Astrocyte of the hippocampus (primary cell): Measurements from ENCODE around the gene NFAM1.

Experiments
- DNase-seq: peaks from one replicate; pipeline ENCODE4 v3.0.0; 2011; ENCODE audit warnings: low read depth, low spot score

The NFAM1 gene

DNA sequence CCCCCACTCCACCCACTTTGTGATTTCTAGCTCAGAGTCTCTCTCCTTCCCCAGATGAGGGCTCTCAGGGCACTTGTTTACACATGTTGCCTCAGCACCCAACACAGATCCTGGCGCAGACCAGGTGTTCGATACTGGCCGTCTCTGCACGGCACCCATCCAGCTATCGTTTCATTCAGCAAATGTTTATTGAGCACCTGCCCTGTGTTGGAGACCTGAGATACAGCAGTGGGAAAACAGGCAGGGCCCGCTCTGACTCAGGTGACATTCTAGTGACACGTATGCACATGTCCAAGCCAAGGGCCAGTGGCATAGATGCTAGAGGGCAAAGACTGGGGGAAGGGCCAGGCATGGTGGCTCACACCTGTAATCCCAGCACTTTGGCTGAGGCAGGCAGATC lies 71.9 kb downstream of the NFAM1 start:
- no peak for DNase-seq

DNA sequence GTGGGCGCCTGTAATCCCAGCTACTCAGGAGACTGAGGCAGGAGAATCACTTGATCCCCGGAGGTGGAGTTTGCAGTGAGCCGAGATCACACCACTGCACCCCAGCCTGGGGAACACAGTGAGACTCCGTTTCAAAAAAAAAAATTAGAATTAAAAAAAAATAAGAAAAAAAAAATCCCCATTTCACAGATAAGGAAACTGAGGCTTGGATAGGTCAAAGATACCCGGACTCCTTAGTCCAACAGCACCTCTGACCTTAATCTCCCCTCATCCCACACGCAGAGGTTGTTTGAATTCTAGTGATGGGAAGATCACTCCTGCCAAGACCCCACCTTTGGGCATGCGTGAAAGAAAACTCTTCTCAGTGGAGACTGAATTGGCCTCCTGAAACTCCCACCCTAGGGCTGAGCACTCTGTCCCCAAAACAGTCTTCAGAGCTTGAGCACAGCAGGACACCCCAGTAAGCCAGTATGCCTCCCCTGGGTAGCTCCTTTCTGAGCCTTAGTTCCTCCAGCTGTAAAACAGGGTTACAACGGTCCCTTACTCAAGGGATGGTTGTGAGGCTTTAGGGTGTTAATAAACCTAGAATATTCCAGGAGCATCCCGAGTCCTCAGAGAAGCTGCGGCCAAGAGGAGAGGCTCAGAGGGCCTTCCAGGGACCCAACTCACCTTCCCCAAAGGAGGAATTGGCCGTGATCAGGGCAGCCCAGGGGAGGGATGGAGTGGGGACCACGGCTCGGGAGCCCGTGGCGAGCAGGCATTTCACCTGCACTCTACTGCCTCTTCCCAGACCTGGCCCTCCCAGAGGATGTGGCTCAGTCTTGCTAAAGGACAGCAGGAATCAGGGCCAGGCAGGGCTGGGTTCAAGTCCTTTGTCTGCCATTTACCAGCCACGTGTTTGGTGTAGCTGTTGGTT lies 73.3 kb downstream of the NFAM1 start:
- no peak for DNase-seq

DNA sequence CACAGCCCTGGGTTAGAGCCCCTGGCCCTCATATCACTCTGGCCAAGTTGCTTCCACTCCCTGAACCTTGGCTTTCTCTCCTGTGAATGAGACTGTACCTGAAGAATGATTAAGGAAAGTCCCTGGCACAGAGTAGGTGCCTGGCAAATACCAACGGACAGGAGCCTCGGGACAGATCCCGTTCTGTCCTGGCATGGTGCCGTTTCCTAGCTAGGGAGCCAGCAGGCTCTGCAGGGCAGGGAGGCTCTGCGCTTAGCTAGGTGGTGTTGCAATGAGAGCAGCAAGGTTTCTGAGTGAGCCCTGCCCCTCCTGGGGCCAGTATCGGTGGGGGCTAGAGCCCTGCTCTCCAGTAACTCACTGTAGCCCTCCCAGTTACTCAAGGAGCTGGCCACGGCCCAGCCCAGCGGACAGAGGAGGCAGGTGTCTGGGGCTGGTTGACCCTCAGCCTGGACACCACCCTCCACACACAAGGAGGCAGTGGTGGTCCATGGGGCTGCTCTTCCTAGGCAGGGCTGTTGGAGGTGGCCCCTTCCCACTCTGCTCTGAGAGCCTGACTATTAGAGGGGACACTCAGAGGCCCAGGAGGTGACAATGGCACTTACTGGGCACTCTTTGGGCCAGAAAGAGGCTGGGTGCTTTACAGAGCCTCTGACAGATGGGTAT lies 74.4 kb downstream of the NFAM1 start:
- no peak for DNase-seq

DNA sequence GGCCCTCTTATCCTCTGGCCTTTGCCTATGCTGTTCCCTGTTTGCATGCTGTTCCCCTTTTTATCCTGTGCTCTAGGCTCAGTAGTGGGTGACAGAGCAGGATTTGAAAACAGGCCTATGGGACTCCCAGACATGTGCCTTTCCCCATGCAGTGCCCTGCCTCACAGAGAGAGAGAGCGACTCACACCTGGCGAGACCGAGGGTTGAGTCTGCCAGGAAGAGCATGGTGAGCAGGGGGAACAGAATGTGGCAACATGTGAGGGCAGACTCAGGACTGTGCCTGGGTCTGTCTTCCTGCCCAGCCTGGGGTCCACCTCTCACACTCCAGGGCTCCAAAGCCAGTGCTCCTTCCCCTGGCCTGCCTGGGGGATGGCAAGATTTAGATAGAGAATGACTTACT lies 75.0 kb downstream of the NFAM1 start:
- DNase-seq, result no peak

- no peak for DNase-seq
Measured at GRCh38 chr22:42356533-42356932, 75.7 kb downstream of the NFAM1 start.

DNA sequence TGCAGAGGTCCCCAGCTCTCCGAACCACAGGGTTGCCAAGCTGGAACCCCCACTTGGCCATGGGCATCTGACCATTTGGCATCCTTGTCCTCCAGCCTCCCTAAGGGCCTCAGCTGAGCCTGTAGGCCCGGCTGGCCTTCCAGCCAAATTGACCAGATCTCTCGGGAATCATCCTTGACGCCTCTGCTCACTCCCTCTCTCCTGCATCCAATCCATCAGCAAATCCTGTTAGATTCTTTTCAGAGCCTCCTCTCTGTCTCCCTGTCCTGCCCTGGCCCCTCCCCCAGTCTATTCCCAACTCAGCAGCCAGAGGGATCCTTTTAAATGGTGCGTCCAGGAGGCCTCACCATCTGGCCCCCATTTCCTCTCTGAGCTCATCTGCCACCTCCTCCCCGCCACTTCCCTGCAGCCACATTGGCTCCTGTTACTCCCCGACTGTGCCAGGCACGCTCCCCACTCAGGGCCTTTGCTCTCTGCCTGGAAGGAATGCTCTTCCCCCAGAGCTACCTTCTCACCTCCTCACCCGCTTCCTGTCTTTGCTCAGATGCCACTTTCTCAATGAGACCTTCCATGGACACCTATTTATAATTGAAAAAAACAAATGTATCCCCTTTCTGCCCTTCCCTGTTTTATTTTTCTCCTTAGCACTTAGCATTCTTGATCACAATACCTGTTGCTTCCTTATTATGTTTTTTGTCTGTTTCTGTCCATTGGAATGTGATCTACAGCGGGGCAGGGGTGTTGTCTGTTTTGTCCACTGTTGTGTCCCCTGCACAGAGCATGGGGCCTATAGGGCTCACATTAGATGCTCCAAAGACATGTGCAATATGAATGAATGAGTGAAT lies 78.1 kb downstream of the NFAM1 start:
- DNase-seq, result no peak

DNA sequence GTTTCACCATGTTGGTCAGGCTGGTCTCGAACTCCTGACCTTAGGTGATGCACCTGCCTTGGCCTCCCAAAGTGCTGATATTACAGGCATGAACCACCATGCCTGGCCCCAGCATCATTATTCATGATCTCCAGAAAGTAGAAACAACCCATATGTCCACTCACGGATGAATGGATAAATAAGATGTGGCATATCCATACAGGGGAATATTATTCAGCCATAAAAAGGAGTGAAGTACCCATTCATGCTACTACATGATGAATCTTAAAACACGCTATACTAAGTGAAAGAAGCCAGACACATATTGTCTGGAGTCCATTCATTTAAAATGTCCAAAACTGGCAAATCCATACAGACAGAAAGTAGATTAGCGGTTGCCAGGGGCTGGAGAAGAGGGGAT lies 81.8 kb downstream of the NFAM1 start:
- DNase-seq, result no peak

GRCh38 chr22:42347281-42347824 lies 84.8 kb downstream of the NFAM1 start:
- DNase-seq, result peak; percentile 31

- no peak for DNase-seq
Measured at GRCh38 chr22:42346722-42347121, 85.5 kb downstream of the NFAM1 start.

DNA sequence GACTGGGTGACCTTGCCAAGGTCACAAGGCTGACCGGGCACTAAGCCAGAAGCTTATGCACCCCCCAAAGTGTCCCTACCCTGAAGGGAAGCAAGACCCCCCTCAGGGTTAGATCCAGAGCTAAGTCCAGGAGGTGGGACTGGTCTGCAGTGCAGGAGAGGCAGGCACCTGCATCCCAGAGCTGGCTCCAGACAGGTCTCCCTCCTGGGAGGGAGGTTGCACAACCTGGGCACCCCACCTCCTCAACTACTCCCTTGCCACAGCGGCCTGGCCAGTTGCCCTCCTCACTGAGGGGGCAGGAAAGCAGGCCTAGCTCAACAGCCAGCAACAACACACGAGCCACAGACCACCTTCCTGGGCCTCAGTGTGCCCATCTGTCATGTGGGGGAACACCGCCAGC lies 86.7 kb downstream of the NFAM1 start:
- no peak for DNase-seq

GRCh38 chr22:42344361-42344905 lies 87.8 kb downstream of the NFAM1 start:
- peak; percentile 89 for DNase-seq

DNA sequence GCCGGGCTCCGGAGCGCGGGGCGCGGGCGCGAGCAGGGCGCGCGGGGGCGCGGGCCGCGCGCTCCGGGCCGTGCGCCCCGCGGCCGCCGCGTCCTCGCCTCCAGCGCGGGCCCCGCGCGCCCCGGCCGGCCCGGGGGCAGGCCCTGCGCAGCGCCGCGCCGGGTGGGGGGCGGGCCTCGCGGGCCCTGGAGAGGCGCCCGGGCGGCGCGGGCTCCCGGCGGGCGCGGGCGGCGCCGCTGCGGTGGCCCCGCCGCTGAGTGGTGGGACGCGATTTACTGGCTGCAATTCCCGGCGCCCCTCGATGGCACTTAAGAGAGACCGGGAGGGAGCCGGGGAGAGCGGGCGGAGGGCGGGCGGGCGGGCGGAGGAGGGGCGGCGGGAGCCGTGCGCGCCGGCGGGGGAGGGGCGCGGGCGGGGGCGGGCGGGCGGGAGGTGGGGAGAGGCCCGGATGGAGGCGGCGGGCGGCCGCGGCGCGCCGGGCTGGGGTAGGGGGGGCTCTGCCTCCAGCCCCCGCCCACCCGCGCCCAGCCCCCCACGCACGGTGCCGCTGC lies 88.6 kb downstream of the NFAM1 start:
- DNase-seq, result peak; percentile 54

DNA sequence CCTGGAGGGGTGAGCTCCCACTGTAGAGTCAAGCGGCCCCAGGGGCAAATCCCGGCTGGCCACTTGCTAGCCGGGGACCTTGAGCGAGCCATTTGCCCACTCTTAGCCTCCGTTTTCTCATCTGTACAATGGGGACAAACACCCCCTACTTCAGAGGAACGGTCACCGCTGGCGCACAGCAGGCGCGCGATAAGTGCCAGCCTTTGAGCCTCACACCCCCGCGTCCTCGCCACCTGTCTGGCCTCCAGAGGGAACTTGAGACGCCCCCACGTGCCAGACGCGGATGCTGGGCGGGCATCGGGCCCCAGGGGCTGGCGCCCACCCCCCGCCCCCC lies 89.1 kb downstream of the NFAM1 start:
- no peak for DNase-seq

DNA sequence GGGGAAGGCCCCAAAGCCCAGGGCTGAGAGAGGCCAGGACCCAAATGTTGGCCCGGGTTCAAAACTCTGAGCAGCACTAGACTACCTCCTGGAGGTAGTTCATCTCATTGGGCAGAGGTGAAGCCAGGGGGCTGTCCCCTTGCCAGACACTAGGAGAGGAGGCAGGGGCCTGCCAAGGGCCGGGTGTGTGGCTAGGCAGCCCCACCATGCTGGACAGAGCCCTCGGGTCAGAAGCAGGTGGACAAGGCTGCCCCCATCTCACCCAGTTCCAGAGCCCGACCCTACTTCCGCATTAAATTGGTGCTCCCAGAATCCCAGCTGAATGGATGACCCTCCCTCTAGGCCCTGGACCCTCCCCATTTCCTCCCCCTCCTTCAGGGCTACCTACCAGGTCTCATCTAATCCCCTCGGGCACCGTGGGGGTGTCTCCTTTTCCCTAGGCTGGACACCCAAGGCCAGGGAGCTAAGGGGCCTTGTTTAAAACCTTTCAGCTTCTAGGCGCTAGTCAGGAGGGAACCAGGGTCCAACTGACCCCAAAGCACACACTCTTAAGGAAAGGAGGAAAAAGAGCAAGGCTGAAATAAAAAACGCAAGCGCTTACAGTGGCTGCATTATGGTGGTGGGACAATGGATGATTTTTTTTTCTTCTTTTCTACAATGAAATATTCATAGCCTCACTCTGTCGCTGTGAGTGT lies 89.6 kb downstream of the NFAM1 start:
- DNase-seq, result no peak

- no peak for DNase-seq
Measured at GRCh38 chr22:42341779-42342178, 90.4 kb downstream of the NFAM1 start.

DNA sequence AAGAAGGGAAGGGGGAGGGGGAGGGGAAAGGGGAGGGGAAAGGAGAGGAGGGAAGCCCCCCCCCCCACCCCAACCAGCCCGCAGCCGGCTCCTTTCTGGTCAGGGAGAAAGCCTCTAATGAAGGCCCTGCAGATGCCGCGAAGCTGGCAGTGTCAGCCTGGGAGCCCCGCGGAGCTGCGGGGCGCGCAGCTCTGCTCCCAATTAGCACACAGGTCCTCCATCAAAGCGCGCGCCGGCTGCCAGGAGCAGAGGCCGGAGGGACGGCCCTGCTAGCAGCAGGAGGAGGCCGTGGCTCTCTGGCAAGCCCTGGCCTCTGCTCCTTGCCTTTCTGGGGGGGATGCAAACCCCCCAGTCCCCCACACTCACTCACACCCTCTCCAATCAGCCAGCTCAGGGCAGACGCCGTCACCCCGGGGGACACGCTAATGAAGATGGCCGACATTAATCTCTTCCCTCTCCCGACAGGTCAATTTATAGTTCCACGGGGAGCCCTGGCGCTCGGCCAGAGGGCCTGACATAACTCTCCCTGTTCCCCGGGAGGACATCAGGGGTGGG lies 91.3 kb downstream of the NFAM1 start:
- peak; percentile 55 for DNase-seq

DNA sequence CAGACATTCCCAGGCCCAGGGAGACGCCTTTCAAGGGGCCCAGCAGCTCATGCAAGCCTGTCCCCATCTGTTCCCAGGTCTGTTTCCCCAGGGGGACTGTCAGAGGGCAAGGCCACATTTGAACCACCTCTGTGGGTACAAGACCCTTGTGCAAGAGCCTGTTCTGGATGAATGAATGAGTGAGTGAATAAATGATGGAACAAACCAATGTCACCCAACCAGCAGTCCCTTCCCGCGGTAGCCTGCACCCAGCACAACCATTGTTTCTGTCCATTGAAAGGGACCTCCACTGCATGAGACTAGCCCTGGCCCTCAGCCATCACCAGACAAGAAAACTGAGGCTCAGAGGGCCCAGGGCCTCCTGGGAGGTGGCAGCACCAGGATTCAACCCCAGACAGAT lies 92.1 kb downstream of the NFAM1 start:
- DNase-seq, result no peak

- DNase-seq, result no peak
Measured at GRCh38 chr22:42338479-42338878, 93.7 kb downstream of the NFAM1 start.

DNA sequence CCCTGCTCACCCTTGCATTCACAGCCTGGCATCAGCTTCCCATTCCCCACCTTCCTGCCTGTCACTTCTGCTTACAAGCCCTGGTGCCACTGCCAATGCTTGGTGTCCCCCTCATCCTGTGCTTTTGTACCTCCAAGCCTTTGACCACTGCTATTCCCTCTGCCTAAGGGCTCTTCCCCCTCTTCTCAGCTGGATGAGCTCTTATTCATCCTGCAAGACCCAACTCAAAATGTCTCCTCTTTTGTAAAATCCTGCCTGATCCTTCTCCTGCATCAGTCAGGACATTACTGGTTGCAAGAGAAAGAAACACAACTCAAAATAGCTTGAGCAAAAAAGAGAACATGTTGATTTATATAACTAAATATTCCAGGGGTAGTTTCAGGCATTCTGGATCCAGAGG lies 94.8 kb downstream of the NFAM1 start:
- no peak for DNase-seq

- DNase-seq, result no peak
Measured at GRCh38 chr22:42336527-42337227, 95.5 kb downstream of the NFAM1 start.
